Measurements from ENCODE around the gene MXRA8.

Gene MXRA8

GRCh38 chr1:1344655-1345361 lies 13.5 kb downstream of the MXRA8 start:
- H3K27ac ChIP-seq (ENCODE audit: low read depth, low read length): no peak overlapping the region
- DNase-seq: no peak
- WGBS (ENCODE audit: extremely low coverage, insufficient coverage, low lambda C conversion rate): no CpG with 5 or more reads among the region's 15 CpGs

GRCh38 chr1:1343811-1344421 lies 14.4 kb downstream of the MXRA8 start:
- WGBS (ENCODE audit: extremely low coverage, insufficient coverage, low lambda C conversion rate): no CpG with 5 or more reads among the region's 24 CpGs

More at GRCh38 chr1:1344655-1345361, 13.5 kb downstream of the MXRA8 start:
- Histone ChIP-seq H3K79me2 (ENCODE audit: control insufficient read depth, insufficient read depth, low read length) (peaks cover 16% of the 10 kb centered on the region), H2BK120ac (ENCODE audit: low read depth, low read length) (no peak overlapping the region), H3K18ac (ENCODE audit: low read length) (no peak overlapping the region), H3K4me2 (ENCODE audit: low read length) (no peak overlapping the region), H3K56ac (ENCODE audit: low read length) (no peak overlapping the region), H3K4me1 (ENCODE audit: control insufficient read depth, low read depth, low read length) (peaks cover 2% of the 10 kb centered on the region), H4K8ac (ENCODE audit: low read depth, low read length) (no peak overlapping the region), H3K4me3 (ENCODE audit: low read length) (no peak overlapping the region), H3K23ac (ENCODE audit: low read length) (no peak overlapping the region), H2BK15ac (replicated peaks; ENCODE audit: low read depth) (no peak overlapping the region), H3K36me3 (ENCODE audit: control insufficient read depth, insufficient read depth, low read length) (peaks cover 7% of the 10 kb centered on the region), H3K9ac (ENCODE audit: low read length) (no peak overlapping the region), H4K5ac (ENCODE audit: low read length) (no peak overlapping the region), H2BK5ac (ENCODE audit: low read length) (no peak overlapping the region), H3K79me1 (ENCODE audit: low read length) (peaks cover 13% of the 10 kb centered on the region), H3K4ac (ENCODE audit: low read depth, low read length) (no peak overlapping the region), H2AK5ac (ENCODE audit: low read length) (no peak overlapping the region), H3K27me3 (ENCODE audit: insufficient read depth, low read length, poor library complexity) (no peaks in the 10 kb centered on the region)

GRCh38 chr1:1342584-1343115 lies 15.7 kb downstream of the MXRA8 start:
- no peak overlapping the region for H3K18ac ChIP-seq (ENCODE audit: low read length)
- H2AK5ac ChIP-seq (ENCODE audit: low read length): no peak overlapping the region
- no peak overlapping the region for H3K4me2 ChIP-seq (ENCODE audit: low read length)
- no peak overlapping the region for H3K4me3 ChIP-seq (ENCODE audit: low read length)
- H3K27ac ChIP-seq (ENCODE audit: low read depth, low read length): no peak overlapping the region
- peaks cover 1% of the 10 kb centered on the region for H3K4me1 ChIP-seq (ENCODE audit: control insufficient read depth, low read depth, low read length)
- no CpG with 5 or more reads among the region's 18 CpGs for whole genome bisulfite sequencing (ENCODE audit: extremely low coverage, insufficient coverage, low lambda C conversion rate)
- H2BK15ac ChIP-seq (replicated peaks; ENCODE audit: low read depth): no peak overlapping the region
- peaks cover 7% of the 10 kb centered on the region for H3K36me3 ChIP-seq (ENCODE audit: control insufficient read depth, insufficient read depth, low read length)
- H3K4ac ChIP-seq (ENCODE audit: low read depth, low read length): no peak overlapping the region
- no peak overlapping the region for H3K9ac ChIP-seq (ENCODE audit: low read length)
- no peak overlapping the region for H2BK120ac ChIP-seq (ENCODE audit: low read depth, low read length)
- no peak overlapping the region for H3K23ac ChIP-seq (ENCODE audit: low read length)
- no peak overlapping the region for H3K56ac ChIP-seq (ENCODE audit: low read length)
- DNase-seq: no peak
- peaks cover 13% of the 10 kb centered on the region for H3K79me1 ChIP-seq (ENCODE audit: low read length)
- H4K5ac ChIP-seq (ENCODE audit: low read length): no peak overlapping the region
- no peaks in the 10 kb centered on the region for H3K27me3 ChIP-seq (ENCODE audit: insufficient read depth, low read length, poor library complexity)
- H2BK5ac ChIP-seq (ENCODE audit: low read length): no peak overlapping the region
- H4K8ac ChIP-seq (ENCODE audit: low read depth, low read length): no peak overlapping the region
- peaks cover 15% of the 10 kb centered on the region for H3K79me2 ChIP-seq (ENCODE audit: control insufficient read depth, insufficient read depth, low read length)

More at GRCh38 chr1:1343811-1344421, 14.4 kb downstream of the MXRA8 start:
- H3K18ac ChIP-seq (ENCODE audit: low read length): no peak overlapping the region
- H3K79me1 ChIP-seq (ENCODE audit: low read length): peaks cover 13% of the 10 kb centered on the region
- H3K4me2 ChIP-seq (ENCODE audit: low read length): no peak overlapping the region
- H3K56ac ChIP-seq (ENCODE audit: low read length): no peak overlapping the region
- H2AK5ac ChIP-seq (ENCODE audit: low read length): no peak overlapping the region
- H3K36me3 ChIP-seq (ENCODE audit: control insufficient read depth, insufficient read depth, low read length): peaks cover 7% of the 10 kb centered on the region
- H2BK15ac ChIP-seq (replicated peaks; ENCODE audit: low read depth): no peak overlapping the region
- H3K79me2 ChIP-seq (ENCODE audit: control insufficient read depth, insufficient read depth, low read length): peaks cover 16% of the 10 kb centered on the region
- H3K27ac ChIP-seq (ENCODE audit: low read depth, low read length): no peak overlapping the region
- H4K5ac ChIP-seq (ENCODE audit: low read length): no peak overlapping the region
- no peak overlapping the region for H2BK120ac ChIP-seq (ENCODE audit: low read depth, low read length)
- DNase-seq: no peak
- peaks cover 2% of the 10 kb centered on the region for H3K4me1 ChIP-seq (ENCODE audit: control insufficient read depth, low read depth, low read length)
- no peak overlapping the region for H3K4ac ChIP-seq (ENCODE audit: low read depth, low read length)
- no peak overlapping the region for H4K8ac ChIP-seq (ENCODE audit: low read depth, low read length)
- no peak overlapping the region for H3K9ac ChIP-seq (ENCODE audit: low read length)
- H3K27me3 ChIP-seq (ENCODE audit: insufficient read depth, low read length, poor library complexity): no peaks in the 10 kb centered on the region
- no peak overlapping the region for H2BK5ac ChIP-seq (ENCODE audit: low read length)
- H3K4me3 ChIP-seq (ENCODE audit: low read length): no peak overlapping the region
- no peak overlapping the region for H3K23ac ChIP-seq (ENCODE audit: low read length)

GRCh38 chr1:1342061-1342562 lies 16.2 kb downstream of the MXRA8 start:
- Histone ChIP-seq H3K4me1 (ENCODE audit: control insufficient read depth, low read depth, low read length) (no peaks in the 10 kb centered on the region), H3K9ac (ENCODE audit: low read length) (no peak overlapping the region), H3K36me3 (ENCODE audit: control insufficient read depth, insufficient read depth, low read length) (peaks cover 7% of the 10 kb centered on the region), H3K4ac (ENCODE audit: low read depth, low read length) (no peak overlapping the region), H3K27ac (ENCODE audit: low read depth, low read length) (no peak overlapping the region), H4K5ac (ENCODE audit: low read length) (no peak overlapping the region), H2BK5ac (ENCODE audit: low read length) (no peak overlapping the region), H3K27me3 (ENCODE audit: insufficient read depth, low read length, poor library complexity) (no peaks in the 10 kb centered on the region), H3K56ac (ENCODE audit: low read length) (no peak overlapping the region), H2BK15ac (replicated peaks; ENCODE audit: low read depth) (no peak overlapping the region), H3K79me1 (ENCODE audit: low read length) (peaks cover 11% of the 10 kb centered on the region), H3K4me3 (ENCODE audit: low read length) (no peak overlapping the region), H2BK120ac (ENCODE audit: low read depth, low read length) (no peak overlapping the region), H3K4me2 (ENCODE audit: low read length) (no peak overlapping the region), H3K23ac (ENCODE audit: low read length) (no peak overlapping the region), H2AK5ac (ENCODE audit: low read length) (no peak overlapping the region), H3K79me2 (ENCODE audit: control insufficient read depth, insufficient read depth, low read length) (peaks cover 12% of the 10 kb centered on the region), H3K18ac (ENCODE audit: low read length) (no peak overlapping the region), H4K8ac (ENCODE audit: low read depth, low read length) (no peak overlapping the region)
- WGBS (ENCODE audit: extremely low coverage, insufficient coverage, low lambda C conversion rate): no CpG with 5 or more reads among the region's 28 CpGs
- no peak for DNase-seq

- Histone ChIP-seq H4K5ac (ENCODE audit: low read length) (no peak overlapping the region), H3K79me1 (ENCODE audit: low read length) (peaks cover 9% of the 10 kb centered on the region), H3K9ac (ENCODE audit: low read length) (no peak overlapping the region), H2BK15ac (replicated peaks; ENCODE audit: low read depth) (no peak overlapping the region), H3K23ac (ENCODE audit: low read length) (no peak overlapping the region), H2BK120ac (ENCODE audit: low read depth, low read length) (no peak overlapping the region), H3K79me2 (ENCODE audit: control insufficient read depth, insufficient read depth, low read length) (peaks cover 11% of the 10 kb centered on the region), H3K4me1 (ENCODE audit: control insufficient read depth, low read depth, low read length) (no peaks in the 10 kb centered on the region), H3K36me3 (ENCODE audit: control insufficient read depth, insufficient read depth, low read length) (peaks cover 7% of the 10 kb centered on the region), H3K4me2 (ENCODE audit: low read length) (no peak overlapping the region), H3K56ac (ENCODE audit: low read length) (no peak overlapping the region), H3K18ac (ENCODE audit: low read length) (no peak overlapping the region), H3K4ac (ENCODE audit: low read depth, low read length) (no peak overlapping the region), H4K8ac (ENCODE audit: low read depth, low read length) (no peak overlapping the region), H3K27me3 (ENCODE audit: insufficient read depth, low read length, poor library complexity) (no peaks in the 10 kb centered on the region), H2AK5ac (ENCODE audit: low read length) (no peak overlapping the region), H3K27ac (ENCODE audit: low read depth, low read length) (no peak overlapping the region), H2BK5ac (ENCODE audit: low read length) (no peak overlapping the region), H3K4me3 (ENCODE audit: low read length) (no peak overlapping the region)
- WGBS (ENCODE audit: extremely low coverage, insufficient coverage, low lambda C conversion rate): no CpG with 5 or more reads among the region's 17 CpGs
- no peak for DNase-seq
Observed at GRCh38 chr1:1341549-1342021, 16.8 kb downstream of the MXRA8 start.

Data from mesendoderm (in vitro differentiated cells).